ENCODE data around the gene ZNF837.

DNA sequence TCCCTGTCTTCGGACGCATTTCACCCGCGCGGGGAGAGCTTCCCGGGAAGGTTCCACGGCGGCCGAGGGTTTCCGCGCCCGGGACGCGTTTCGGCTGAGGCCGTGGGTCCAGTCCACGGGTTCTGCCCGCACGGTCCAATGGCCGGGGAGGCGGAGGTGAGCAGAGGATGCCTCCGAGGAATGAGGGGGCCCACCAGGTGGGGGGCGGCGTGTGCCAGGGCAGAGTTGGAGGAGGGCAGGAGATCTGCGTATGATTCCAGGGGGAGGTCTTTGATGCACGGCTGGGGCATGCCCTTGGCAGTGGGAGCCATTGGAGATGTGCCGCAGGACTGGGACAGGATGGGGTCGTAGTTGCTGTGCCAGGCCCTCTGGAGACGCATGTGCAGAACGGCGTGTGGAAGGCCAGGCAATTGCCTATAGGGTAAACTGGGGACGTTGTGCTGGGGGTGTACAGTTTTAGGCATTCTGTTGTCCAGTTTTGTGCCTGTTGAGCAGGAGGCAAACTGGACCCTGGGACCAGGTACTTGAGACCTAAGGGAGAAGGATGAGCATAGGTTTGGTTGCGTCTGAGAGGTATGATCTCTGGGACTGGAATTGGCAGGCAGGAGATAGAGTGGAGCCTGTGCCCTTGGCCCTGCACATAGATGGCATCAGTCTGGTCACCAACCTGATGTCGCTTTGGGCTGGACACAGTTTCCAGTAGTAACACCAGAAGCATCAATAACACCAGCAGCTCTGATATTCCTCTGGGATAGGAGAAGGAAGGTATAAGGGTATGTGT lies 28.4 kb upstream of the ZNF837 start:
- TF ChIP-seq RARB (CRISPR knock-in tag; IDR thresholded peaks at IDR 0.05): no peak
- TF ChIP-seq BACH2 (CRISPR knock-in tag; IDR thresholded peaks at IDR 0.05; ENCODE audit: borderline replicate concordance): no peak
- TF ChIP-seq CSDC2 (CRISPR knock-in tag; IDR thresholded peaks at IDR 0.05): no peak
- TF ChIP-seq, protein P1, sequence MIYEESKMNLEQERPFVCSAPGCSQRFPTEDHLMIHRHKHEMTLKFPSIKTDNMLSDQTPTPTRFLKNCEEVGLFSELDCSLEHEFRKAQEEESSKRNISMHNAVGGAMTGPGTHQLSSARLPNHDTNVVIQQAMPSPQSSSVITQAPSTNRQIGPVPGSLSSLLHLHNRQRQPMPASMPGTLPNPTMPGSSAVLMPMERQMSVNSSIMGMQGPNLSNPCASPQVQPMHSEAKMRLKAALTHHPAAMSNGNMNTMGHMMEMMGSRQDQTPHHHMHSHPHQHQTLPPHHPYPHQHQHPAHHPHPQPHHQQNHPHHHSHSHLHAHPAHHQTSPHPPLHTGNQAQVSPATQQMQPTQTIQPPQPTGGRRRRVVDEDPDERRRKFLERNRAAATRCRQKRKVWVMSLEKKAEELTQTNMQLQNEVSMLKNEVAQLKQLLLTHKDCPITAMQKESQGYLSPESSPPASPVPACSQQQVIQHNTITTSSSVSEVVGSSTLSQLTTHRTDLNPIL (CRISPR knock-in tag; IDR thresholded peaks at IDR 0.05; ENCODE audit: low read depth): no peak
- TF ChIP-seq GLIS3 (CRISPR knock-in tag; IDR thresholded peaks at IDR 0.05): no peak
- TF ChIP-seq, protein P2, sequence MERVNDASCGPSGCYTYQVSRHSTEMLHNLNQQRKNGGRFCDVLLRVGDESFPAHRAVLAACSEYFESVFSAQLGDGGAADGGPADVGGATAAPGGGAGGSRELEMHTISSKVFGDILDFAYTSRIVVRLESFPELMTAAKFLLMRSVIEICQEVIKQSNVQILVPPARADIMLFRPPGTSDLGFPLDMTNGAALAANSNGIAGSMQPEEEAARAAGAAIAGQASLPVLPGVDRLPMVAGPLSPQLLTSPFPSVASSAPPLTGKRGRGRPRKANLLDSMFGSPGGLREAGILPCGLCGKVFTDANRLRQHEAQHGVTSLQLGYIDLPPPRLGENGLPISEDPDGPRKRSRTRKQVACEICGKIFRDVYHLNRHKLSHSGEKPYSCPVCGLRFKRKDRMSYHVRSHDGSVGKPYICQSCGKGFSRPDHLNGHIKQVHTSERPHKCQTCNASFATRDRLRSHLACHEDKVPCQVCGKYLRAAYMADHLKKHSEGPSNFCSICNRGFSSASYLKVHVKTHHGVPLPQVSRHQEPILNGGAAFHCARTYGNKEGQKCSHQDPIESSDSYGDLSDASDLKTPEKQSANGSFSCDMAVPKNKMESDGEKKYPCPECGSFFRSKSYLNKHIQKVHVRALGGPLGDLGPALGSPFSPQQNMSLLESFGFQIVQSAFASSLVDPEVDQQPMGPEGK (CRISPR knock-in tag; IDR thresholded peaks at IDR 0.05; ENCODE audit: borderline replicate concordance): no peak
- no peak for TF ChIP-seq ISL1 (CRISPR knock-in tag; IDR thresholded peaks at IDR 0.05)
